Activated CD4-positive, alpha-beta T cell treated with anti-CD3 and anti-CD28 coated beads, Interleukin-2, amount 10 ng/mL, durations not matched to agents 24 days and 14 days (primary cell): ENCODE measurements around the gene BMP6. TPM values are rescaled to one million over a fixed set of nuclear protein-coding genes. Genes with fewer than 3 reads are reported as not detected.

Experiments used
- DNase-seq: peaks from one replicate; pipeline ENCODE4 v3.0.0; 2022
- H3K27ac Mint-ChIP-seq: one replicate; pipeline ENCODE4 v1.8.0; 2022; ENCODE audit warnings: mild to moderate bottlenecking, mixed read lengths
- H3K27me3 Mint-ChIP-seq: one replicate; pipeline ENCODE4 v1.8.0; 2022; ENCODE audit warnings: mixed read lengths
- H3K36me3 Mint-ChIP-seq: one replicate; pipeline ENCODE4 v1.8.0; 2022; ENCODE audit warnings: low read depth, mild to moderate bottlenecking, mixed read lengths
- H3K4me1 Mint-ChIP-seq: one replicate; pipeline ENCODE4 v1.8.0; 2021; ENCODE audit warnings: mixed read lengths
- H3K4me3 Mint-ChIP-seq: one replicate; pipeline ENCODE4 v1.8.0; 2022; ENCODE audit warnings: mild to moderate bottlenecking, moderate library complexity, mixed read lengths
- H3K9me3 Mint-ChIP-seq: one replicate; pipeline ENCODE4 v1.8.0; 2021; ENCODE audit warnings: mixed read lengths
- intact Hi-C: fragments of 100-400 bp; cut with micrococcal nuclease; formaldehyde crosslinking; loops from one replicate; pipeline ENCODE4 v1.15.1; 2023
- total RNA-seq: library from RNA; stranded (reverse); gene quantifications from 2 replicates; pipeline ENCODE4 v1.2.3, GENCODE V29; 2022

BMP6 gene
- total RNA-seq, 1 donor from 2014 or later: 0.56 TPM

DNA sequence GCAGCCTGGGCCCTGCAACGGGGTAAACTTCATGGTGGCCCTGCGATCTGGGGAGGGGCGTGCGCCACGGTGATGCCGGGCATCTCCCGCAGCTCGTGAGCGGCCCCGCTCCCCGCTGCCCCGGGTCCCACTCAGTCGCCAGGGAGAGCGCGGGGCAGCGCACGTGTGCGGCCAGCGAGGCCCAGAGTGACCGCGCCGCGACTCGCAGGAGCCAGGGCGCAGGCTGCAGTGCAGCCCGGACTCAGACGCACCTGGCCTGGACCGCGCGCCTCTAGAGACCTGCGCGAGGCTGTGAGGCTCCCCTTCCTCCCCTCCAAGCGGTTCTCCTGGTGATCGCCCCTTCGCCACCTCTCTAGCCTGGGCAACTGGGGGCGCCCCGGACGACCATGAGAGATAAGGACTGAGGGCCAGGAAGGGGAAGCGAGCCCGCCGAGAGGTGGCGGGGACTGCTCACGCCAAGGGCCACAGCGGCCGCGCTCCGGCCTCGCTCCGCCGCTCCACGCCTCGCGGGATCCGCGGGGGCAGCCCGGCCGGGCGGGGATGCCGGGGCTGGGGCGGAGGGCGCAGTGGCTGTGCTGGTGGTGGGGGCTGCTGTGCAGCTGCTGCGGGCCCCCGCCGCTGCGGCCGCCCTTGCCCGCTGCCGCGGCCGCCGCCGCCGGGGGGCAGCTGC, 652 bp downstream of the BMP6 start:
- Mint-ChIP-seq H3K27ac (no peak overlapping the region), H3K36me3 (no peaks in the 10 kb centered on the region), H3K4me3 (peak overlapping the region; percentile 87), H3K27me3 (peaks cover 74% of the 10 kb centered on the region), H3K4me1 (peaks cover 20% of the 10 kb centered on the region), H3K9me3 (no peaks in the 10 kb centered on the region)
- peak; percentile 59 for DNase-seq
- intact Hi-C loops: loop anchor here (1.0 to 10.0 kb wide), 3 partner anchors 182 to 708 kb away; partner anchors contain the start of genes BLOC1S5, DSP and SLC35B3

DNA sequence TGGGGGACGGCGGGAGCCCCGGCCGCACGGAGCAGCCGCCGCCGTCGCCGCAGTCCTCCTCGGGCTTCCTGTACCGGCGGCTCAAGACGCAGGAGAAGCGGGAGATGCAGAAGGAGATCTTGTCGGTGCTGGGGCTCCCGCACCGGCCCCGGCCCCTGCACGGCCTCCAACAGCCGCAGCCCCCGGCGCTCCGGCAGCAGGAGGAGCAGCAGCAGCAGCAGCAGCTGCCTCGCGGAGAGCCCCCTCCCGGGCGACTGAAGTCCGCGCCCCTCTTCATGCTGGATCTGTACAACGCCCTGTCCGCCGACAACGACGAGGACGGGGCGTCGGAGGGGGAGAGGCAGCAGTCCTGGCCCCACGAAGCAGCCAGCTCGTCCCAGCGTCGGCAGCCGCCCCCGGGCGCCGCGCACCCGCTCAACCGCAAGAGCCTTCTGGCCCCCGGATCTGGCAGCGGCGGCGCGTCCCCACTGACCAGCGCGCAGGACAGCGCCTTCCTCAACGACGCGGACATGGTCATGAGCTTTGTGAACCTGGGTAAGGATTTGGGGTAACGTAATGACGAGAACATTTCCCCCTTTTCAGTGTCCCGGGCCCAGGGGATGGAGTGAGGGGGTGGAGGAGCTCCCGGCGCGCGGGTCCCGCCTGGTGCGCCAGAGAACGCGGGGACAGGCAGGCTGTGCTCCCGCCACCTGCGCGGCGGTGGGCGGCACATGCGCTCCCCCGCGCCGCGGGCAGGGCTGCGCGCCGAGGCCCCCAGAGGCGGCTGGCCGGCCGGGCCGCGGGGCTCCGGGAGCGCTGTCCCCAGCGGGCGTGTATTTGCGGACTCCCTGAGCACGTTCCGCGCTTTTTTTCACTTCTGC, 1.4 kb downstream of the BMP6 start:
- H3K4me1 Mint-ChIP-seq: peaks cover 20% of the 10 kb centered on the region
- no peaks in the 10 kb centered on the region for H3K36me3 Mint-ChIP-seq
- H3K9me3 Mint-ChIP-seq: no peaks in the 10 kb centered on the region
- peak overlapping the region; percentile 73 for H3K4me3 Mint-ChIP-seq
- H3K27me3 Mint-ChIP-seq: peaks cover 75% of the 10 kb centered on the region
- intact Hi-C loops: loop anchor here (10.0 kb wide), 2 partner anchors 183 to 707 kb away; partner anchors contain the start of genes DSP and SLC35B3
- DNase-seq: peak; percentile 66
- no peak overlapping the region for H3K27ac Mint-ChIP-seq

DNA sequence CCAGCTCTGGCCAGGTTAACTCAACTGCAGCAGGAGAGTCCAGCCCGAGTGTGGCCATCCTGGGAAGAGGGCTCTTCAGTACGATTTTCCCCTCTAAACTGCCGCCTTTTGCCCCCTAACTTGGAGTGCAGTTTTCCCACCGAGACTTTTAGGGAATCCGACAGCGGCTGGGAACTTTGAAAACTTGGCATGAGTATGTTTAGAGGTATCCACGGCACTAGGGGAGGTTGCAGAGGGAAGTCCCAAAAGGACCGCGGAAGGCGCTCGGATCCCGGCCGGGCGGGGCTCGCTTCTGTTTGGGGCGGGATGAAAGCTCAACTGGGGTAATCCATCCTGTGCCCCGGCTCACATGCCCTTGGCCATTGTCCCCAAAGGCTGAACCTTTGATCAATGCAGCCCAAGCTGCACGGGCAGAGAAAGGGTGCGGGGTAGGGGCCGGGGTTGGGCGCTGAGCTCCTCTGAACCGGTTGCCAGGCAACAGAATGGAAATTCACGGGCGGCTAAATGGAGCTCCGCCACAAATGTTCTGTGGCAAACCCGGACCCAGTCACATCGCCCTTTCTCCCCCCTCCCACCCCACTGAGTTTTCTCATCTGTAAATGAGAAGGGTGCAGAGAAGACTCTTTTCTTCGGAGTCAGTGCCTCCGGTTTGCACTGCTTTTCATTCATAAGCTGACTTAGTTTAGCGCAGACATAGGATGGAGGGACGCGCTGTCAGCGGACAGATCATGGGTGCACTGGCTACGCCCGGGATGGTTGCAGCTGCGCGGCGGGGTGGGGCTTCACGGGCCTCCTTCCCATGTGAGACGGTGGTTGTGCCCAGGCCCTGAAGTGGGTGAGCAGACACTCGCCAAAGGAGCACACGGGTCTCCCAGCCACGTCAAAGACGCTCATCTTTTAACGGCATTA, 2.3 kb downstream of the BMP6 start:
- peak; percentile 76 for DNase-seq
- intact Hi-C loops: loop anchor here (10.0 kb wide), 2 partner anchors 183 to 707 kb away; partner anchors contain the start of genes DSP and SLC35B3
- peak overlapping the region; percentile 73 for H3K4me3 Mint-ChIP-seq
- H3K27me3 Mint-ChIP-seq: peaks cover 79% of the 10 kb centered on the region
- no peaks in the 10 kb centered on the region for H3K36me3 Mint-ChIP-seq
- no peaks in the 10 kb centered on the region for H3K9me3 Mint-ChIP-seq
- peaks cover 18% of the 10 kb centered on the region for H3K4me1 Mint-ChIP-seq
- H3K27ac Mint-ChIP-seq: no peak overlapping the region

DNA sequence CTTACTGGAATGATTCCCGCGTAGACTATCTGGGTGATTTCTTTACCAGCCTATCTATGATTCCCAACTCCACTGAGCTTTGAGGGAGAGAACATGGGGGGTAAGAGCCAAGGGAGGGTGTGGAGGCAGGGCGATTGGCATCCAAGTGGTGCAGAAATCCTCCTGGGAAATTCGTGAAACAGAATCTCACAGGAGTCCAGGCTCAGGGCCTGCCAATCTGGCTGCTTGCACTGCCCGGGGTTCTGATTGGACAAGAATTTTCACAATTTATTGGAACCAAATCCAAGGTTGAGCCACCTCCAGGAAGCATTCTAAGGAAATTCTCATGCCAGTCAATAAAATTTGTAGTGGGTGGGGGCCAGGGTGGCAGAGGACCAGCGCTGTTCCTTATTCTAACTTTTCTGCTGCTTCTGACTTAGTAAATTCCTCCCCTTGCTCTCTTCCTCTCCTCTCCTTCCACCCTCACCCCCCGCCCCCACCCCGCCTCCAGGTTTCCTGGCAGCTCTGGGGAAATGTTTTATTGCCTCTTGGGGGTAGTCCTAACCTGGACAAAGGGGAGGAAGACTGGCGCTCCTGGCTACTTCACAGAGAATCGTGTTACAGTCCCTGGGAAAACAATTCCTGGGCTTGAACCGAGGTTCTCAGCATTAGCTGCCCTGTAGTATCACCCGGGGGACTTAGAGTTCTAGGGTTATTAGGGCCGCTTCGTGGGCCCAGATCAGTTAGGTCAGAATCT, 3.1 kb downstream of the BMP6 start:
- no peak for DNase-seq
- Mint-ChIP-seq H3K27ac (no peak overlapping the region), H3K27me3 (peaks cover 79% of the 10 kb centered on the region), H3K4me3 (peak overlapping the region; percentile 73), H3K9me3 (no peaks in the 10 kb centered on the region), H3K4me1 (peaks cover 18% of the 10 kb centered on the region), H3K36me3 (no peaks in the 10 kb centered on the region)
- intact Hi-C loops: loop anchor here (10.0 kb wide), 2 partner anchors 184 to 706 kb away; partner anchors contain the start of genes DSP and SLC35B3

DNA sequence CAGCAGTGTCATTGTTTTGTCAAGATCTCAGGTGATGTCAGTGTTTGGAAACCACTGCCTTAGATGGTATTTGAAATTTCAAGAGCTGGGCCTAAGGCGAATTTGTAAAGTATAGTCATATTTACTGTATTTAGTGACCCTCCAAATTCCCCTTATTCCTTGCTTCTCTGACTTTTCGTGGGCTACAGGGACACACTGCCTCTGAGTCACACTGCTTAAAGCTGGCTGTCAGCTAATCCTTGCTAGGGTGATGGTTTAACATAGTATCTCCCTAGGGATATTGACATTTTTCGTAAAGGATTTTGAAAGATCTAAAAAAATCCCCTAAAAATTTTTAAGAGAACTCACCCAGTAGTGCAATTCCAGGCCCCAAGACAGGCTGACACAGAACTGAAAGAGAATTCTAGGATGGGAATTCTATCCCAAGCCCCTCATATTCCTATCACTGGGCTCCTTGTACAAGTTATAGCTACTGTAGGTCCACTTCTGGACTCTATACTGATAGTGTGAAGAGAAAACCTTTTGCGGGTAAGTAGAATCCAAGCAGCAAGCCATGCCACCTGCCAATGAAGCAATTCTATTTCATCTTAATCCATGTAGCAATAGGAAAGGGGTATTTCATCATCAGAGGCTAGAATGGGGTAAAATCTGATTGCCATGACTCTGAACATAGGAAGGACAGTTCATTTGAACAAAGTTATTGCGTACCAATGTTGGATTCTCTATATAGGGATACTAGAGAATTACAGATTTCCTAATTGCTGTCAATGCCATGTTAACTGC, 4.3 kb downstream of the BMP6 start:
- H3K9me3 Mint-ChIP-seq: no peaks in the 10 kb centered on the region
- no peaks in the 10 kb centered on the region for H3K36me3 Mint-ChIP-seq
- DNase-seq: no peak
- H3K27ac Mint-ChIP-seq: no peak overlapping the region
- no peak overlapping the region for H3K4me3 Mint-ChIP-seq
- intact Hi-C loops: no loop called here
- H3K27me3 Mint-ChIP-seq: peaks cover 74% of the 10 kb centered on the region
- peaks cover 18% of the 10 kb centered on the region for H3K4me1 Mint-ChIP-seq

DNA sequence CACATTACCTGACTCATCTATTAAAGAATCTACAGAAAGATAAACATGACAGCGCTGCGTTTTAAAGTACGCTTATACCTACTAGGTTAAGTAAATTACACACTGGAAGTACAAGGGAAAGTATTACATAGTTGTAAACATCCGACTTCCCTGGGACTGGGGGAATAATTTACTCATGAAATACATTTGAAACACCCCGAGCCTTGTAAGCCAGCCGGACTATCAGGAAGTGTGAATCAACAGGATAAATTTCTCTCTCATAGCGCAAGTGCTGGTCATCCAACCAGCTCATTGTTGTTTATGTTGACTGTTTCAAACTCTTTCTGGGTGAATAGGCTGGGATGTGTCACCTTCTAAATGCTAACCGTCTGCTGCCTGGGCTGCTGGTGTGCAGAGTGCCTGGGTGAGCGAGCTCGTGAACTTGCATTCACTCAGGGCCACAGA, 4.9 kb downstream of the BMP6 start:
- H3K27me3 Mint-ChIP-seq: peaks cover 68% of the 10 kb centered on the region
- H3K4me3 Mint-ChIP-seq: no peak overlapping the region
- DNase-seq: no peak
- intact Hi-C loops: no loop called here
- no peak overlapping the region for H3K27ac Mint-ChIP-seq
- H3K4me1 Mint-ChIP-seq: peaks cover 13% of the 10 kb centered on the region
- no peaks in the 10 kb centered on the region for H3K9me3 Mint-ChIP-seq
- H3K36me3 Mint-ChIP-seq: no peaks in the 10 kb centered on the region

DNA sequence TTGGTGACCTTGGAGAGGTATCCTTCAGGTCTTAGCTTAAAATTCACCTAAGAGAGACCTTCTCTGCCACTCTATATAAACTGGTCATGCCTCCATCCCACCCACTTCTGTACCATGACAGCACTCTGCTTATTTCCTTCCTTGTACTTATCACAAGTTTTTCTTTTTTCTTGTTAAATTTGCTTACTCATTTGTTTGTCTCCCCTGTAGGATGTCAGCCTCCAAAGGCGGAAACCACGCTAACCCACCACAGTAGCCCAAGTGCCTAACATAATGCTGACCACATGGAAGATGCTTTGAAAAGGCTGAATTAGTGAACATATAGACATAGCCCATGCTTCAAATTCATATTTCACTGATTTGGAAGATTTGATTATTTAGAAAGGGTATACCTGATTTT, 5.4 kb downstream of the BMP6 start:
- H3K4me1 Mint-ChIP-seq: peaks cover 11% of the 10 kb centered on the region
- peaks cover 67% of the 10 kb centered on the region for H3K27me3 Mint-ChIP-seq
- no peak for DNase-seq
- H3K27ac Mint-ChIP-seq: no peak overlapping the region
- intact Hi-C loops: no loop called here
- no peaks in the 10 kb centered on the region for H3K9me3 Mint-ChIP-seq
- H3K4me3 Mint-ChIP-seq: no peak overlapping the region
- H3K36me3 Mint-ChIP-seq: no peaks in the 10 kb centered on the region

DNA sequence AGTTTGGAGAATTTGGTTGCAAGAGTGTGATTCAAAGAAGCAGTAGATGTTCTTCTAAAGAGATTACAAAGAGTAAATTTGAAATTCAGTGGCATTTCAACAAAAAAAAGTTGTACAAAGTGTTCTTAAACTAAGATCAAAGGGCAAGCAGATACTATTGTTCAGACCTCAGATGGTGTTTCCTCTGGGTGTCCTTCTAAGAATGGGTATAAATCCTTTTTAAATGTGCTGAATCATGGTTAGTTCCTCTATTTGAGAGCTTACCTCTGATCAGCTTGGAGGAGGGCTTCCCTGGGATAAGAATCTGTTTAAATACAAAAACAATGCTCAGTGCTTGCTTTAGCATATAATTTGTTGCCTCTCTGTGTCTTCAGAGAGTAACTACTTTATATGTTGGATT, 6.3 kb downstream of the BMP6 start:
- H3K4me3 Mint-ChIP-seq: no peak overlapping the region
- no peaks in the 10 kb centered on the region for H3K36me3 Mint-ChIP-seq
- H3K9me3 Mint-ChIP-seq: no peaks in the 10 kb centered on the region
- H3K4me1 Mint-ChIP-seq: peaks cover 9% of the 10 kb centered on the region
- intact Hi-C loops: no loop called here
- peaks cover 67% of the 10 kb centered on the region for H3K27me3 Mint-ChIP-seq
- DNase-seq: no peak
- no peak overlapping the region for H3K27ac Mint-ChIP-seq

DNA sequence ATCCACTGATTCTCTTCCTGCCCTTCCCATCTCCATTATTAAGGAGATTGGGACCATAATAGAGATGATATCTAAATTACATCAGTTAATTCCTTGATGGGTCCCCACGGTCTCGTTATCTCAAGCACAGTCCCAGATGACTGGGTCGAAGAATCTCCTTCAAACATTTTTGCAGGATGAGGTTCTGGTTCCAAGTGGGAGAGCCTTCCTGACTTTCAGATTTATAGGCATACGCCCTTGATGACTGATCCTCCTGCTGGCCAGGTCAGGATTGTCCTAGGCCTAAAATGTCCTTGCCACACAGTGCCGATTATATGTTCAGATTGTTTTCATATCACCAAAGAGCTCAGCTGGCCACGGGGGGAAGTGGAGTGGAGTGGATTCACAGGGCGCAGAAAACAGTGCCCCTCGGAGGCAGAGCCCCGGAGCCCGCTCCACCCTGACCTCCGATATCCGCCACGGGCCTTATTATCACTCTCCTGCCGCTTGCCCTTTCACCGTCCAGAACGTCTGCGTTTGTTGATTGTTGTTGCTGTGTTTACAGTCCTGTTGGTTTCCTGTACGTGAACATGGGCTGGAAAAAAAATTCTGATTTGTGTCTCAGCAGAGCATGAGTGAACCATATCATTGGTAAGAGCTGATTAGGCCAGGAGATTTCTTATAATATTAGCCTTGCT, 8.9 kb downstream of the BMP6 start:
- Mint-ChIP-seq H3K9me3 (no peaks in the 10 kb centered on the region), H3K36me3 (no peaks in the 10 kb centered on the region), H3K27me3 (peaks cover 55% of the 10 kb centered on the region), H3K27ac (no peak overlapping the region), H3K4me3 (no peak overlapping the region), H3K4me1 (peaks cover 2% of the 10 kb centered on the region)
- no peak for DNase-seq
- intact Hi-C loops: no loop called here

DNA sequence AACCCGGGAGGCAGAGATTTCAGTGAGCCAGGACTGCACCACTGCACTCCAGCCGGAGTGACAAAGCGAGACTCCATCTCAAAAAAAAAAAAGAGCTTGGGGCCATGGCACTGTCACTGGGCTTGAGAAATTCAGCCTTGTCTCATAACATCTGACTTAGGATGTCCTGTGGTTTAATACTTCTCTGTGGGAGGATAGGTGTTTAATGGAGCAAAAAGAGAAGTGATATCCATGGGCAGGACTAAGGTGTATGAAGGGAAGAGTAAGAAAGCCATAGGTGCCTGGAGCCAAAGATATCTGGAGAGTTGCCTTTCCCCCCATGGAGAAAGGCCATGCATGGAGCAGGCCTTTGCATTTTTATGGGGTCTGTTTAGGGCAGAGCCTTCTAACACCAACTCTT, 11.2 kb downstream of the BMP6 start:
- H3K36me3 Mint-ChIP-seq: no peaks in the 10 kb centered on the region
- H3K4me1 Mint-ChIP-seq: no peaks in the 10 kb centered on the region
- no peak overlapping the region for H3K4me3 Mint-ChIP-seq
- no peak overlapping the region for H3K27ac Mint-ChIP-seq
- DNase-seq: no peak
- intact Hi-C loops: no loop called here
- H3K9me3 Mint-ChIP-seq: no peaks in the 10 kb centered on the region
- peaks cover 42% of the 10 kb centered on the region for H3K27me3 Mint-ChIP-seq

DNA sequence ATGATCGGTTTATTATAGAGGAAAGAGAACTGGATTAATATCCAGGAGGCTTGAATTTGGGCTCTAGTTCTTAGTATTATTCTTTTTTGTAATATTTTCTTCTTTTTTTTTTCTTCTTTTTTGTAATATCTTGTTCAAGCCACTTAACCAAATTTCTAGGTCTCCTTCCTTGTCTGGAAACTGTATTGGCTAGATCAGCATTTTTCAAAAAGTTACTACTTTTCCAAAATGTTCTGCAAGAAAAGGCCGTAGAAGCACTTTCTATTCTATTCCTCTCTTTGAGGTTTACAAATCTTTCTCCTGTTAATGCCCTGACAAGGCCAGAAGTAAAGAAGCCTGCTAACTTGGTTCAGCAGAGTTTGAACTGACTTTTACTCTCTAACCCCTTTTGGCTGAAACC, 12.0 kb downstream of the BMP6 start:
- H3K4me3 Mint-ChIP-seq: no peak overlapping the region
- H3K36me3 Mint-ChIP-seq: no peaks in the 10 kb centered on the region
- DNase-seq: no peak
- H3K4me1 Mint-ChIP-seq: no peaks in the 10 kb centered on the region
- no peaks in the 10 kb centered on the region for H3K9me3 Mint-ChIP-seq
- H3K27ac Mint-ChIP-seq: no peak overlapping the region
- H3K27me3 Mint-ChIP-seq: peaks cover 38% of the 10 kb centered on the region
- intact Hi-C loops: no loop called here

DNA sequence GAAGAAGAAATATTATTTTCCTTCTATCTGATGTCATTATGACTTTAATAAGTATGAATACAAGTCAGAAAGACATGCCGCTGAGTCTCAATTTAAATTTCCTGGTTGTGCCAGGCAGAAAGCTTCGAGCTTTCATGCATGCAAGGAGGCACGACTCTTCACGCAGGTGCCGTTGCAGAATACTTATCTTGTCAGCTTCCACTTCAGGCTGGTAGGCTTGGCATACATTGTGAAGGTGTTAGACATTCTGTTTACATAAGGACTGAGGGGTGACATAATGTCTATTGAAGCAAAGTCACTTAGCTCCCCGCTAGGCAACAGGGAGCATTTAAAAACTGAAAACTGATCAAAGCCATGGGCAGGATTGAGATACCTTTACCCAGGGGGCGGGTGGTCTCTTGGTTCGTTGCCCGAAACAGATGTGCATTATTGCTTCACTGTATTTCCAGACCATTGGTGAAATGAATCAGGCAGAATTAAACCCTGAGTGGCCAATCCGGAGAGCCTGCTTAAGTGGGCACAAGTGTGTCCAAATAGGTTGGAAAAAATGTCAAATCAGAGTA, 16.4 kb downstream of the BMP6 start:
- Mint-ChIP-seq H3K4me1 (no peaks in the 10 kb centered on the region), H3K27ac (no peak overlapping the region), H3K9me3 (no peaks in the 10 kb centered on the region), H3K27me3 (peaks cover 22% of the 10 kb centered on the region), H3K4me3 (no peak overlapping the region), H3K36me3 (no peaks in the 10 kb centered on the region)
- intact Hi-C loops: no loop called here
- DNase-seq: no peak
